Epithelial cell of proximal tubule (primary cell): Measurements from ENCODE around the gene JMJD6. TPM values are rescaled to one million over a fixed set of nuclear protein-coding genes. Genes with fewer than 3 reads are reported as not detected.

Source experiments
- DNase-seq: peaks from one replicate; pipeline ENCODE4 v3.0.0-alpha.2; 2011; ENCODE audit warnings: low read depth
- H3K4me3 ChIP-seq: 2 replicates; pipeline ENCODE4 v1.5.1; 2011; ENCODE audit warnings: low read depth, mild to moderate bottlenecking, low read length
- total RNA-seq: library from RNA; depleted of rRNA; stranded (reverse); fragments of >200 nt; gene quantifications from 2 replicates; pipeline ENCODE4 v1.2.3, GENCODE V29; 2015
- TF ChIP-seq, protein P1 (sequence below): conservative IDR thresholded peaks from 2 replicates; pipeline ENCODE4 v1.5.1; 2012; ENCODE audit warnings: low read depth, mild to moderate bottlenecking, low read length

Gene JMJD6
- total RNA-seq, 1 donor from 2014 or later: 41.2 TPM

DNA sequence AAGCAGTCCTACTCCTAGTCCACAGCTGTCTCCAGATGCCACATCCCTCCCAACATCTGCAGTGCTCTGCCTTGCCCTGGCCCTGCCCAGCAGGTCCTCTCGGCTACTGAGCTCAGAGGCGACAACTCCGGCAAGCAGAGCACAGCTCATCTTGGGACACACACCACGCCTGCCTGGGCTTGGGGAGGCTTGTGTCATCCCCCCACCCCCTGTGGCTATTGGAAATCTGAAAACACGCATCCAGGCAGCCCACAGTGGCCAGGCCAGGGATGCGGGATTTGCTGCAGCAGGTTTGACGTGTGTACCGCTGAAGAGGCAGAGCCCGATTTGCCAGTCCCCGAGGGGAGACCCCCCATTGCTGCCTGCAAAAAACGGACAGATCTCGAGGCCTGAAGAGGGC is 41.0 kb downstream of the JMJD6 start:
- H3K4me3 ChIP-seq: no peak overlapping the region
- no peak for DNase-seq
- TF ChIP-seq, protein P1, sequence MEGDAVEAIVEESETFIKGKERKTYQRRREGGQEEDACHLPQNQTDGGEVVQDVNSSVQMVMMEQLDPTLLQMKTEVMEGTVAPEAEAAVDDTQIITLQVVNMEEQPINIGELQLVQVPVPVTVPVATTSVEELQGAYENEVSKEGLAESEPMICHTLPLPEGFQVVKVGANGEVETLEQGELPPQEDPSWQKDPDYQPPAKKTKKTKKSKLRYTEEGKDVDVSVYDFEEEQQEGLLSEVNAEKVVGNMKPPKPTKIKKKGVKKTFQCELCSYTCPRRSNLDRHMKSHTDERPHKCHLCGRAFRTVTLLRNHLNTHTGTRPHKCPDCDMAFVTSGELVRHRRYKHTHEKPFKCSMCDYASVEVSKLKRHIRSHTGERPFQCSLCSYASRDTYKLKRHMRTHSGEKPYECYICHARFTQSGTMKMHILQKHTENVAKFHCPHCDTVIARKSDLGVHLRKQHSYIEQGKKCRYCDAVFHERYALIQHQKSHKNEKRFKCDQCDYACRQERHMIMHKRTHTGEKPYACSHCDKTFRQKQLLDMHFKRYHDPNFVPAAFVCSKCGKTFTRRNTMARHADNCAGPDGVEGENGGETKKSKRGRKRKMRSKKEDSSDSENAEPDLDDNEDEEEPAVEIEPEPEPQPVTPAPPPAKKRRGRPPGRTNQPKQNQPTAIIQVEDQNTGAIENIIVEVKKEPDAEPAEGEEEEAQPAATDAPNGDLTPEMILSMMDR: no peak

DNA sequence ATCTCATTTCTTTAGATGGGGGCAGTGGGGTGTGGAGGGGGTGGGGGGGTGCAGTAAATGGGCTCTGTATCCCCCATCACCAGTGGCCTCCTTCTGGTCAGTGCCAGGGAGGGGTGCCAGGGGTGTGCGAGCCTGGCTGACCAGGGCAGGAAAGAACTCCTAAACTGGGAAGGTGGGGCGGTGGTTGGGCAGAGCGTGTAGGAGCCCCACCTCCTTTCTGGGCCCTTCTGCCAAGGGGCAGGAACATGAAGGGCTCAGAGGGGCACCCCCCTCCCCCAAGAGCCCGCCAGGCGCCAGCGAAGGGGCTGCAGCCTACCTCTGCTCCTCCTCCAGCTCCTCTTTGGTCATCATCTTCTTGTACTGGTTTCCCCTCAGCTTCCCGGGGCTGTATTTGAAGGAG is 41.6 kb downstream of the JMJD6 start:
- no peak for DNase-seq
- TF ChIP-seq, protein P1: no peak

DNA sequence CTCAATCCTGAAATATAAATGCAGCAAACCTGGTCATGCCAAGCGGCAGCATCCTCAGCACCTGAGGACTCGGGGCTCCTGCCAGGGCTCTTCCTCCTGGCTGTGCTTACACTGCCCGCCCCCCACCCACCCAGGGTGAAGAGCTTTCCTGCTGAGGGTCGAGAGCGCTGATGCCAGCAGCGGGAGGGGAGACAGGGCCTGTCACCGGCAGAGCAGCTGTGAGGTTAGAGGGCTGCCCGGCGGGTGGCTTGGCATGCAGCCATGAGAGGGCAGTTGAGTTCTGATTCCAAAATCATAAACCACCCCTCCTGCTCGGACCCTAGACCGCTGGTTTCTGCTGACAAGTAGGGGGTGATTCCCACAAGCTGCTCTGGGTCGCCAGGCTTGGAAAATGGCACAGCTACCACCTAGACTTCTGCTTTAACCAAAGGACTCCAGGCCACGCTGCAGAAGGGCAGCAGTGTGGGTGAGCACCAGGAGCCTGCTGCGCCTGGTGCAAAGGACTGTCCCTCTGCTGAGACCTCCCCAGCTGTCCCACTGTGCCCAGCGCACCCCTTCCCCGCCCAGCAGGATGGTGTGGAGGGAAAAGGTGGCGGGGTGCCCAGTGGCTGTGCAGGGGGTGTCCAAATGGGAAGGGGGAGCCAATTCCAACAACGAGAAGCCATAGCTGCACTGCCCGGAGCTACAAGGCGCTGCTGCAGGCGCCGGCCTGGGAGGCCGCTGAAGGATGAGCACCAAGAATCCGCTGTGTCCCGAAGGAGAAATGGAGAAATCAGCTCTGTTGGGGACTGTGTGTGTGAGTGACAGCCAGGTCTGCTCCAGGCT is 42.3 kb downstream of the JMJD6 start:
- no peak overlapping the region for H3K4me3 ChIP-seq
- TF ChIP-seq, protein P1: no peak

More for the DNA sequence above, 41.6 kb downstream of the JMJD6 start:
- H3K4me3 ChIP-seq: no peak overlapping the region

DNA sequence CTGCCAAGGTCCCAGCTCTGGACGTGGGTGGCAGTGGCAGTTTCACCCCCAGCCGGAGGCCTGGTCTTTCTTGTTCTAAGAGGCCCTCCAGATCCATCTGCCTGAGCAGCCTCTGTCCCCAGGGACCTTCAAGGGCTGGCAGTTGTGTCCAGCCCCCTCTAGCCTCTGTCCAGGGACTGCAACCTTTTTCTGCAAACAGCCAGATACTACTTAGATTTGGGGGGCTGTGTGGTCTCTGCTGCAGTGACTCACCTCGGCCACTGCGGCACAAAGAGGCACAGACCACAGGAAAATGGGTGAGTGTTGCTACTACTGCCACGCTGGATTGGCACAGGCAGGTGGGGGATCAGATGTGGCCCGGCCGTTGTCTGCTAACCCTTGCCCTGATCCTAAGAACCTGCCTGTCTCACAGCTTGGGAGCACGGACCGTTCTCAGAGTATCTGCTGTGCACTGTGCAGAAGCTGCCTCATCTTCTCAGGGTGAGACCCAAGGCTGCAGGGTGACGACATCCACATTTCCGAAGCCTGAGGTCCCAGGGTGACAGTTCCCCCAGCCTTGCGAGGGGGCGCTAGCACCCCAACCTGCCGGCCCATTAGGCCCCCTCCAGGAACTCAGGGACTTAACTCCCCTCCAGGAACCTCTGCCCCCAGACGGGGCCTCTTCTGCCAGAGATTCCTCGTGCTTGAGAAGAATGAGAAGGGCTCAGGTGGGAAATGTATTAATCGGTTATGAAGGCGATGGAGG is 43.2 kb downstream of the JMJD6 start:
- no peak overlapping the region for H3K4me3 ChIP-seq
- no peak for DNase-seq
- TF ChIP-seq, protein P1: peak; percentile 13

More for the DNA sequence above, 42.3 kb downstream of the JMJD6 start:
- DNase-seq: no peak

DNA sequence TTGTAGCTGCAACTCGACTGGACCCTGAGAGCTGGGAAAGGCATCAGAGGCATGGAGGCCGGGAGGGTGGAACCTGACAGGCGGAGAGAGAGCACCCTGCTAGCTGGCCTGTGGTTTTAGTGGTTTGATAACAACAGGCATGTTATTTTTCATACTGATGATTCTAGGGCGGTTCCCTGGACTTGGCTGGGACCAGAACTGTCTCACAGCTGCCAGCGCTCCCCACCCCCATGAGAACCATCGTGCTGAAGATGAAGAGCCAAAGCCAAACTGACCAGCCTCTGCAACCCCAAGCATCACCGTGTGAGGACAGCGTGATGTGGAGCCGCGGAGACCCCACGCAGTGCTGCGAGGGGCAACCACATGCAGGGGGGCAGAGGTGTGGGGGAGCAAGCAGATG is 44.1 kb downstream of the JMJD6 start:
- no peak for DNase-seq
- no peak overlapping the region for H3K4me3 ChIP-seq
- TF ChIP-seq, protein P1: no peak

DNA sequence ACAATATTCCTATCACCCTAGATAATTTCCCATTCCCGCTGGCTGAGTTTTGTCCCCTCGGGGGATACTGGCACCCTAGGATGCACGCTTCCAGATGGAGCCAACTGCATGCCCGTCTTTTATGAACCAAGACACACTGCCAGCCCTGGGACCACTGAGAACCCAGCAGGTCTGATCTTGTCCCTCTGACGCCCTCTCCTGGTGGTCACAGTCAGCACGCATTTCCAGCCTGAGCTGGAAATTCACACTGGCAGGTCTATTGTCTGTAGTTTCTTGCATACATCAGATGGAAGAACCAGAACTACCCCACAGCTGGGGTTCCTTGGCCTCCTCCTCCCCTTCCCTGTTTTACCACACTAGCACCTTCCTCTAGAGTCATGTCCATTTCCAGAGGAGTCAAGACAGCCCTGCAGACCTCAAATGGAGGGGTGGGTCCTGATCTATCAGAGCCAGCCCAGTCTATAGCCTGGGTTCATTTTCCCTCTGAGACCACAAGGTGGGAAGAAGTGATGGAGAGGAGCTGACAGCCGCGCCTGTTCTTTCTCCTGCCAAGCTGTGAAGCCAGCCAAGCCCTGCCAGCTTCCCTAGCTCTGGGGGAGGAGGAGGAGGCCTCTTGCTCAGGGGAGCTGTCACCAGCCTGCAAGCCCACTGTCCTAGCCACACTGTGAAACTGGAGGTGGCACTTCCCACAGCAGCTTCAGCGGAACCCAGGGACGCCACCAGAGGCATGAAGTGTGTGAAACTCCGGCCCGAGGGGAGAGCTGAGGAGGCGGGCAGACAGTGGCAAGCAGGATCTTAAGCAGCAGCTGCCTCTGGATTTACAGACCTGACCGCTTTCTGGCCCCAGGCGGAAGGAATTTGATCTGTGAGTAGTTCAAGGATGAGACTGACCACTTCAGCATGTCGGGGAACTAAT is 44.9 kb downstream of the JMJD6 start:
- no peak overlapping the region for H3K4me3 ChIP-seq
- DNase-seq: no peak
- TF ChIP-seq, protein P1: peak; percentile 89
